ENCODE results near the gene SND1.

SND1 gene

DNA sequence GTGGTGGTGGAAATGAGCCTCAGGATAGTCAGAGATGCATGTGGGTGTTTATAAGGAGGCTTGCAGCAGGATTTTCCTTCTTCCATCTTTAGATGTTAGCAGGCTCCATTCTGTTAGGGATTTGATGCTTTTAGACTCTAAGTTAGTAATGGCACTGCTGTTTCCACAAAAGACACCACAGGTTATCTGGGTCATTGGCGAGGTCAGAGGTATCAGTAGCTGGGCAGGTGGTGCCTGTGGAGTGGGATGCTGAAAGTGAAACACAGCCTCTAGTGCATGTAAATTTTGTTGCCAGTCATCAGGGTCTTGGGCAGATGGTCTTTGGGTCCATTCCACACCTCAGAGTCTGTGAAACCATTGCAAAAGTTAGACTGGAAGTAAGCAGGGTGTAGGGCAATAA, 33.2 kb upstream of the SND1 start:
- ChIA-PET CTCF (interaction anchor here (1.0 kb wide), 1 partner anchor 10 kb away, joined by 3 read pairs; no protein-coding TSS in a partner anchor), POLR2A (no interaction called here)
- TF ChIP-seq, protein P1, sequence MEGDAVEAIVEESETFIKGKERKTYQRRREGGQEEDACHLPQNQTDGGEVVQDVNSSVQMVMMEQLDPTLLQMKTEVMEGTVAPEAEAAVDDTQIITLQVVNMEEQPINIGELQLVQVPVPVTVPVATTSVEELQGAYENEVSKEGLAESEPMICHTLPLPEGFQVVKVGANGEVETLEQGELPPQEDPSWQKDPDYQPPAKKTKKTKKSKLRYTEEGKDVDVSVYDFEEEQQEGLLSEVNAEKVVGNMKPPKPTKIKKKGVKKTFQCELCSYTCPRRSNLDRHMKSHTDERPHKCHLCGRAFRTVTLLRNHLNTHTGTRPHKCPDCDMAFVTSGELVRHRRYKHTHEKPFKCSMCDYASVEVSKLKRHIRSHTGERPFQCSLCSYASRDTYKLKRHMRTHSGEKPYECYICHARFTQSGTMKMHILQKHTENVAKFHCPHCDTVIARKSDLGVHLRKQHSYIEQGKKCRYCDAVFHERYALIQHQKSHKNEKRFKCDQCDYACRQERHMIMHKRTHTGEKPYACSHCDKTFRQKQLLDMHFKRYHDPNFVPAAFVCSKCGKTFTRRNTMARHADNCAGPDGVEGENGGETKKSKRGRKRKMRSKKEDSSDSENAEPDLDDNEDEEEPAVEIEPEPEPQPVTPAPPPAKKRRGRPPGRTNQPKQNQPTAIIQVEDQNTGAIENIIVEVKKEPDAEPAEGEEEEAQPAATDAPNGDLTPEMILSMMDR (IDR thresholded peaks at IDR 0.05; ENCODE audit: control extremely low read depth, extremely low read depth, low read depth, missing control alignments) = no peak
- DNase-seq (ENCODE audit: extremely low spot score) = no peak

DNA sequence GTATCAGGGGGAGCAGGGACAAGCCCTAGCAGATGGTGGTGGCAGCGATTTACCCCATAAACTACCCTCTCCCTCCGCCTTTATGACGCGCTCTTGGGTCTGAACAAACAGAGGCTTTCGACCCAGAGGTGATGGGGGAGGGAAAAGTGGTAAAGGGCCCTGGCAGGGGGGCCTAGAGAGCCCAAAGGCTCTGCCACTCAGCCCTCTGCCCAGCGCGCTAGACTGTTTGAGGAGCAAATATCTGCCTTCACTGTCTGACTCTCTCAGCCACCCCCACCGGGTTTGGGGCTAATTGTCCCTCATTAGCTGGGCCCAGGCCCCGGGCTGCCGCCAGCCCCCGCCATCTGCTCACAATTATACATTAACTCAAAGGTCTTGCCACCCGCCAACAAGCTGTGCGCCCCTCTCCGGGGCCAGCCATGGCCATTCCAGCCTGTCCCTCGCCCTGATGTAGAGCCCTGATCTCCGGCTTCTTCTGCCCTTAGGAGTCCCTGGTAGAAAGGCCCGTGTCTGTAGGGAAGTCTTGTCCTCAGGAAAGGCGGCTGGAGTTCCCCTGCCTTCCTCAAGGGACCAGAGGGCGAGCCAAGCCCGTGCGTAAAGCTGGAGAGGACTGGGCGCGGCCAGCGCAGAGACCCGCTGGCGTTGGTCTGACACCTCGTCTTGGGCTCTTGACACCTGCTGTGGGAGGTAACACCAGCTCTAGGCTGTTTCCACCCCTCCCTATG, 32.2 kb upstream of the SND1 start:
- ChIA-PET POLR2A (no interaction called here), CTCF (interaction anchor here (1.0 kb wide), 1 partner anchor 9 kb away, joined by 3 read pairs; no protein-coding TSS in a partner anchor)
- DNase-seq (ENCODE audit: extremely low spot score) = no peak
- TF ChIP-seq, protein P1 (IDR thresholded peaks at IDR 0.05; ENCODE audit: control extremely low read depth, extremely low read depth, low read depth, missing control alignments) = no peak

DNA sequence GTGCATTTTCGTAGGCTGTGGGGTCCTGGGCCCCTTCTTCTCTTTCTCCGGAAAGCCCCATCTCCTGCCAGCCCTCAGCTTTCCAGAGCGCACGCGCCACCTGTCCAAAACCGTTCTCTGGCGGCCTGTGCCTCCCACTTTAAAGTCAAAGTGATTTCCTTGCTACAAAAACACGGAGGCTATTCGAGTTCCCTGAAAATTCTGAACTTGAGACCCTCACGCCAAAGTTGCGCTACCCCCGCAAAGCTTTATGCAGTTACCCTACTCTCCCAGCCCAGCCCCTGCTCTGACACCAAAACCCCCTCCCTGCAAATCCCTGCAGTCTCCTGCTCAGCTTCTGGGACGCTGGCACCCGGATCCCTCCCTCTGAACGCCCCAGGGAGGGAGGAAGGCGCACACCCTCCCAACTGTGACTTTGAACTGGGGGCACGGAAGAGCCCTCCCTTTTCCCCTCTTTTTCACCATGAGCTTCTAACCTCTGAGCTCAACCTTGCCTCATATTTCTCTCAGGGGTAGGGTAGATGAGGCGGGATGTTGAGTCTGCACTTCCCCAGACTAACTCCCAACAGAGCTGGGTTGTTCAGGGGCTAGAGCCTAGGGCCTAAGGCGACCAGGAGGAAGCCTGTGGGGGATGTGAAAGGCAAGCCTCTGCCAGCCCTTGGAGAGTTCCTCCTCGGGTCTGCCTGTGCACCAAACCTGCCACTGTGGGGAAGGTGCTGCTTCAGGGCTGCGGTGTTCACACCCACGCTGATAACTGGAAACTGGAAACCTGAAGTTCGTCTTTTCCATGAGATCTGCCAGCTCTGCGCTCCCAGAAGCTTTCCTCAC, 31.4 kb upstream of the SND1 start:
- POLR2A ChIA-PET = no interaction called here
- no peak for DNase-seq (ENCODE audit: extremely low spot score)

DNA sequence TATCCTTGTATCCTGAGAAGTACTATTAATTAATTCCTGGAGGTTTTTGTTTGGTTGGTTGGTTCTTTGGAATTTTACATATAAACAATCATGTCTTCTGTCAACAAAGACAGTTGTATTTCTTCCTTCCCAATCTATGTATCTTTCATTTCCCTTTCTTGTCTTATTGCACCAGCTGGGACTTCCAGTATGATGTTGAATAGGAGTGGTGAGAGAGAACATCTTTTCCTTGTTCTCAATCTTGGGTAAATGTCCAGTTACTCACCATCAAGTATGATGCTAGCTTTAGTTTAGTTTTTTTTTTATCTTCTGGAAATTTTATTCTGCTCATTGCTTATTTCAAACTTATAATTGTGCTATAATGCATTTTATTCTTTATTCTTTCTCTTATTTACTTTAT, 26.7 kb upstream of the SND1 start:
- ChIA-PET POLR2A (no interaction called here), CTCF (no interaction called here)
- TF ChIP-seq, protein P1 (IDR thresholded peaks at IDR 0.05; ENCODE audit: control extremely low read depth, extremely low read depth, low read depth, missing control alignments) = no peak
- DNase-seq (ENCODE audit: extremely low spot score) = no peak

More for the DNA sequence above, 31.4 kb upstream of the SND1 start:
- CTCF ChIA-PET = no interaction called here
- TF ChIP-seq, protein P1 (IDR thresholded peaks at IDR 0.05; ENCODE audit: control extremely low read depth, extremely low read depth, low read depth, missing control alignments) = no peak

DNA sequence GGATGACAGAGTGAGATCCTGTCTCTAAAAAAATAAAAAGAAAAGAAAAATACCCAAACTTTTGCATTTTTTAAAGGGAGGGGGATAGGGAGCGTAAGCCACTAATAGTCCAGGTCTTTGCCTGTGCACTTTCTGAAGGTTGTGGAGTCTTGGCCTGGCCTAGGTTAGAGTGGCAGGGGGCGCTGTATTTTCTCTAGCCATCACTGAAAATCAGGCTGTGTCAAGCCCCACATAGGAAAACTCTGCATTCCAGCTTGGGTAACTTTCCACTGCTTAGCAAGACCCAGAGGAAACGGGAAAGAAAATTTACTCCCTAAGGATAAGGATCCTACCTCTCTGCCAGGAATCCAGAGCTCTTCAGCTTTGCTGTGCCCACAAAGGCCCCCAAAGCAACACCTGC, 23.5 kb upstream of the SND1 start:
- DNase-seq (ENCODE audit: extremely low spot score) = no peak
- CTCF ChIA-PET = interaction anchor here (0.8 to 1.5 kb wide), 6 partner anchors 9 to 581 kb away, joined by 3 to 6 read pairs (median 4); partner anchors contain the start of gene ARF5
- POLR2A ChIA-PET = no interaction called here
- TF ChIP-seq, protein P1 (IDR thresholded peaks at IDR 0.05; ENCODE audit: control extremely low read depth, extremely low read depth, low read depth, missing control alignments) = no peak

DNA sequence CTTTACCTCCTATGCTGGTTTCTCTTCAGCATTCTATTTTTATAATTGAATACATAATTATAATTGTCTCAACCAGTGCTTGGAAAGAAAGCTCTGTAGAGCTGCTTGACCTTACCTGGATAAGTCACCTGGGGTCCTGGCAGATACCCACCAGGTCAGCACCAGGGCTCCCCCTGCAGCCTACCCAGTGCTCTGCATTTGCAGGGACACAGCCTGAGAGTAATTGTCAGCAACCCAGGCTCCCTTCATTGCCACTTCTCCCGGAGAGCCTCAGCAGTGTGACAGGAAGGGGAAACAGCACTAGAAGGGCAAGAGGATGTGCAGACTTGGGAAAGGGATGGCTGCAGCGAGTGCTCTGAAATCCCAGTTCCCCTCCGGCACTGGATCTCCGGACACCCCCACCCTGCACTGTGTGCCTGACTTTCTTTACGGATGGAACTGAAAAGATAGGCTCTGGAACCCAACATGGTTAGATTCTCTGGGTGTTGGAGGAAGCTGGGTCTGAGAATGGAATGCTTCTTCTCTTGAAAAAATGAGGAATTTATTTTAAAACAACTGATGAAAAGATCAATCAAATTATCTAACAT, 22.6 kb upstream of the SND1 start:
- ChIA-PET CTCF (interaction anchor here (0.8 to 1.5 kb wide), 7 partner anchors 8 to 580 kb away, joined by 3 to 6 read pairs (median 3); partner anchors contain the start of gene ARF5), POLR2A (no interaction called here)
- peak; percentile 45 for DNase-seq (ENCODE audit: extremely low spot score)
- TF ChIP-seq, protein P1 (IDR thresholded peaks at IDR 0.05; ENCODE audit: control extremely low read depth, extremely low read depth, low read depth, missing control alignments) = peak; percentile 45
